ENCODE results near the gene ACKR4. TPM values are rescaled to one million over a fixed set of nuclear protein-coding genes. Genes with fewer than 3 reads are reported as not detected.

Gene ACKR4
- polyA plus RNA-seq, 1 of the 3 experiments (the other 2 are of a cell fraction): 0.10 TPM

- H3K4me2 ChIP-seq: no peak overlapping the region
- no peak overlapping the region for H3K4me3 ChIP-seq (ENCODE audit: low read depth in 2 of 2, low read length in 1 of 2)
- TF ChIP-seq SMC3 (IDR thresholded peaks at IDR 0.05; ENCODE audit: low read depth, low read length): no peak
- TF ChIP-seq MEF2A (IDR thresholded peaks at IDR 0.05; ENCODE audit: borderline replicate concordance, low read depth): no peak
- no peak for TF ChIP-seq MXI1 (IDR thresholded peaks at IDR 0.05; ENCODE audit: low read depth, low read length)
- TF ChIP-seq RFX5 (IDR thresholded peaks at IDR 0.05; ENCODE audit: low read length): no peak
- no peak for TF ChIP-seq POLR2AphosphoS5 (IDR thresholded peaks at IDR 0.05; ENCODE audit: low read depth, low read length)
- TF ChIP-seq MAX (IDR thresholded peaks at IDR 0.05; ENCODE audit: low read depth): no peak
- TF ChIP-seq CHD2 (IDR thresholded peaks at IDR 0.05; ENCODE audit: low read length, partially characterized antibody): no peak
- TF ChIP-seq JUND (IDR thresholded peaks at IDR 0.05): no peak
- no peaks in the 10 kb centered on the region for H3K27me3 ChIP-seq (ENCODE audit: insufficient read depth)
- DNase-seq: no peak
- H3K4me1 ChIP-seq (ENCODE audit: control insufficient read depth in 1 of 2, insufficient read depth in 2 of 2, low read depth in 1 of 2, low read length in 1 of 2): no peaks in the 10 kb centered on the region; a peak in 1 of 4 replicates
- H3K9ac ChIP-seq: no peak overlapping the region
- CTCF ChIA-PET: interaction anchor here (0.7 to 2.2 kb wide), 6 partner anchors 9 to 109 kb away, joined by 3 to 11 read pairs (median 4); no protein-coding TSS in a partner anchor
- 100% methylated on average over 1 of the region's 1 CpG for WGBS (ENCODE audit: low lambda C conversion rate)
- H3K9me3 ChIP-seq: no peaks in the 10 kb centered on the region
- POLR2A ChIA-PET: no interaction called here
- no peak overlapping the region for H3K27ac ChIP-seq (ENCODE audit: low read depth in 2 of 2, low read length in 1 of 2)
- peaks cover 0 to 11% of the 10 kb centered on the region in 2 experiments for H3K36me3 ChIP-seq (replicated peaks in 1 of 2; ENCODE audit: control insufficient read depth in 1 of 2, insufficient read depth in 2 of 2, low read length in 1 of 2)
- no peak overlapping the region for H2AFZ ChIP-seq (ENCODE audit: low read depth)
- H3K9me2 ChIP-seq: no peaks in the 10 kb centered on the region
- no peaks in the 10 kb centered on the region for H3K79me2 ChIP-seq (ENCODE audit: insufficient read depth)
- H4K20me1 ChIP-seq (ENCODE audit: insufficient read depth): no peaks in the 10 kb centered on the region
- H3F3A ChIP-seq (replicated peaks; ENCODE audit: insufficient read depth): no peaks in the 10 kb centered on the region
These were observed 48.0 kb downstream of the ACKR4 start for GRCh38 chr3:132645058-132645457.

GRCh38 chr3:132650153-132650552 lies 53.1 kb downstream of the ACKR4 start:
- Histone ChIP-seq H3K79me2 (ENCODE audit: insufficient read depth) (no peaks in the 10 kb centered on the region), H3K27me3 (ENCODE audit: insufficient read depth) (no peaks in the 10 kb centered on the region), H3K4me3 (ENCODE audit: low read depth in 2 of 2, low read length in 1 of 2) (no peak overlapping the region), H3K9me2 (no peaks in the 10 kb centered on the region), H3K9me3 (no peaks in the 10 kb centered on the region), H3F3A (replicated peaks; ENCODE audit: insufficient read depth) (no peaks in the 10 kb centered on the region), H2AFZ (ENCODE audit: low read depth) (no peak overlapping the region), H3K27ac (ENCODE audit: low read depth in 2 of 2, low read length in 1 of 2) (no peak overlapping the region), H3K9ac (no peak overlapping the region), H3K36me3 (replicated peaks in 1 of 2; ENCODE audit: control insufficient read depth in 1 of 2, insufficient read depth in 2 of 2, low read length in 1 of 2) (no peaks in the 10 kb centered on the region), H3K4me2 (no peak overlapping the region), H3K4me1 (ENCODE audit: control insufficient read depth in 1 of 2, insufficient read depth in 2 of 2, low read depth in 1 of 2, low read length in 1 of 2) (peaks cover 4 to 6% of the 10 kb centered on the region in 2 experiments; a peak in 2 of 4 replicates), H4K20me1 (ENCODE audit: insufficient read depth) (no peaks in the 10 kb centered on the region)
- 100% methylated on average over 1 of the region's 1 CpG for WGBS (ENCODE audit: low lambda C conversion rate)
- ChIA-PET CTCF (no interaction called here), POLR2A (no interaction called here)
- TF ChIP-seq USF2 (IDR thresholded peaks at IDR 0.05; ENCODE audit: borderline replicate concordance, low read depth, low read length) (no peak), POLR2AphosphoS5 (IDR thresholded peaks at IDR 0.05; ENCODE audit: low read depth, low read length) (no peak), GATA2 (CRISPR knock-in tag; IDR thresholded peaks at IDR 0.05) (no peak), USF1 (IDR thresholded peaks at IDR 0.05; ENCODE audit: borderline replicate concordance, low read depth) (no peak), EP300 (IDR thresholded peaks at IDR 0.05; ENCODE audit: borderline replicate concordance in 1 of 2, low read depth in 1 of 2, low read length in 1 of 2) (no peak), MAX (IDR thresholded peaks at IDR 0.05; ENCODE audit: low read depth) (no peak), TEAD4 (IDR thresholded peaks at IDR 0.05; ENCODE audit: borderline replicate concordance, insufficient read depth) (no peak), ZBTB33 (IDR thresholded peaks at IDR 0.05; ENCODE audit: borderline replicate concordance, low read depth) (no peak), FOXM1 (IDR thresholded peaks at IDR 0.05; ENCODE audit: low read depth) (no peak), CTCF (IDR thresholded peaks at IDR 0.05) (no peak), TCF12 (IDR thresholded peaks at IDR 0.05) (no peak), SMC3 (IDR thresholded peaks at IDR 0.05; ENCODE audit: low read depth, low read length) (no peak), YY1 (IDR thresholded peaks at IDR 0.05; ENCODE audit: low read depth) (no peak)
- no peak for DNase-seq
